Measurements from ENCODE around the gene DOCK1. TPM values are rescaled to one million over a fixed set of nuclear protein-coding genes. Genes with fewer than 3 reads are reported as not detected.

DOCK1 gene
- total RNA-seq, 1 experiment from 2014 or later: not detected

GRCh38 chr10:127338399-127339110, 433.3 kb downstream of the DOCK1 start:
- Histone ChIP-seq H3K9me2 (replicated peaks; ENCODE audit: insufficient read depth, low read length) (no peaks in the 10 kb centered on the region), H3K36me3 (ENCODE audit: insufficient read depth, low read length) (no peaks in the 10 kb centered on the region), H3K4me1 (ENCODE audit: low read length) (no peaks in the 10 kb centered on the region), H3K4me2 (ENCODE audit: low read depth, low read length, poor library complexity, severe bottlenecking) (no peak overlapping the region), H2AFZ (ENCODE audit: low read length) (no peak overlapping the region), H3K79me2 (ENCODE audit: low read length) (no peaks in the 10 kb centered on the region), H3K27ac (ENCODE audit: low read length) (no peak overlapping the region), H3K9me3 (ENCODE audit: low read length) (no peaks in the 10 kb centered on the region), H3K4me3 (ENCODE audit: low read length) (no peak overlapping the region), H3K27me3 (ENCODE audit: low read length) (no peaks in the 10 kb centered on the region), H3K9ac (ENCODE audit: low read length) (no peak overlapping the region), H4K20me1 (ENCODE audit: insufficient read depth, low read depth, low read length) (no peaks in the 10 kb centered on the region)
- no peak for DNase-seq

DNA sequence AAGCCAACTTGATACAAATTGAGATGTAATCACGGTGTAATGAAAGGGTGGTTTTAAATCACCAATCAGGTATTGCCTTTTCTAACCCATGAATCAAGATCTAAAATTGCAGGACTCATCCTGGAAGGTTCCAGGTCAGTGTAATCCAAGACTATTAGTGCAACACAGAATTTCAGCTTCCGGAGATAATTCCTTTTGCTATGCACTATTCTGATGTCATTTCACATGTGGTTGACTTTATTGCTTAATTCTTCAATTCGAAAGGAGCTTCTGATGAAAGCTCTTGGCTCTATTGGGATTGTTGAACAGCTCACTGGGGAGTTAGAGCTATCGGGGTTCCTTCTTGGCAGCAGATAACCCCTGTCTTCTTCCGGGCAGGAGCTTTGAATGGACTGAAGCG, 438.6 kb downstream of the DOCK1 start:
- H3K36me3 ChIP-seq (ENCODE audit: insufficient read depth, low read length): no peaks in the 10 kb centered on the region
- H3K4me1 ChIP-seq (ENCODE audit: low read length): no peaks in the 10 kb centered on the region
- no peaks in the 10 kb centered on the region for H3K9me3 ChIP-seq (ENCODE audit: low read length)
- H3K9me2 ChIP-seq (replicated peaks; ENCODE audit: insufficient read depth, low read length): no peaks in the 10 kb centered on the region
- no peaks in the 10 kb centered on the region for H3K79me2 ChIP-seq (ENCODE audit: low read length)
- no peaks in the 10 kb centered on the region for H4K20me1 ChIP-seq (ENCODE audit: insufficient read depth, low read depth, low read length)
- no peak overlapping the region for H2AFZ ChIP-seq (ENCODE audit: low read length)
- H3K27me3 ChIP-seq (ENCODE audit: low read length): no peaks in the 10 kb centered on the region
- H3K4me2 ChIP-seq (ENCODE audit: low read depth, low read length, poor library complexity, severe bottlenecking): no peak overlapping the region
- H3K9ac ChIP-seq (ENCODE audit: low read length): no peak overlapping the region
- no peak for DNase-seq
- no peak overlapping the region for H3K27ac ChIP-seq (ENCODE audit: low read length)
- no peak overlapping the region for H3K4me3 ChIP-seq (ENCODE audit: low read length)

DNA sequence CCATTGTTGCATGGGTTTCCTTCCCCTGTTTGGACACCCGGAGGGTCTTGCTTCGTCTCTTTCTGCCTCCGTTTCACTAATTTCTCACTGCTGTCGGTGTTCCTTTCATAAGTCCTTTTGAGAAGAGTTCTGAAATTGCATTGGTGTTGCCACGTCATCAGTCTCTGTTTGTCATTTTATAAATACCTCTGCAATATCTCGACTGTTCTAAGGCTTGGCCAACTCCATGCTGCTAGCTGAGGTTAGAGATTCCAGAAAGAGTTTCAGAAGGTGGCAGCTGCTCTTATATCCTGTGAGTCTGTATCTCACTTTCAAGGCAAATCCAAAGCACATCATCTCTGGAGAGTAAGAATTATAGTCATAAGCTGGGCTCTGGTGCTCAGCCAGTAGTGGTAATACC, 439.1 kb downstream of the DOCK1 start:
- no peaks in the 10 kb centered on the region for H3K4me1 ChIP-seq (ENCODE audit: low read length)
- no peak overlapping the region for H3K4me3 ChIP-seq (ENCODE audit: low read length)
- no peak overlapping the region for H3K9ac ChIP-seq (ENCODE audit: low read length)
- H2AFZ ChIP-seq (ENCODE audit: low read length): no peak overlapping the region
- H3K27ac ChIP-seq (ENCODE audit: low read length): no peak overlapping the region
- no peak for DNase-seq
- H3K27me3 ChIP-seq (ENCODE audit: low read length): no peaks in the 10 kb centered on the region
- H3K79me2 ChIP-seq (ENCODE audit: low read length): no peaks in the 10 kb centered on the region
- H3K36me3 ChIP-seq (ENCODE audit: insufficient read depth, low read length): no peaks in the 10 kb centered on the region
- H4K20me1 ChIP-seq (ENCODE audit: insufficient read depth, low read depth, low read length): no peaks in the 10 kb centered on the region
- no peaks in the 10 kb centered on the region for H3K9me3 ChIP-seq (ENCODE audit: low read length)
- H3K4me2 ChIP-seq (ENCODE audit: low read depth, low read length, poor library complexity, severe bottlenecking): no peak overlapping the region
- no peaks in the 10 kb centered on the region for H3K9me2 ChIP-seq (replicated peaks; ENCODE audit: insufficient read depth, low read length)

- Histone ChIP-seq H3K79me2 (ENCODE audit: low read length) (no peaks in the 10 kb centered on the region), H3K4me3 (ENCODE audit: low read length) (no peak overlapping the region), H3K9me3 (ENCODE audit: low read length) (no peaks in the 10 kb centered on the region), H3K4me2 (ENCODE audit: low read depth, low read length, poor library complexity, severe bottlenecking) (no peak overlapping the region), H3K4me1 (ENCODE audit: low read length) (no peaks in the 10 kb centered on the region), H3K36me3 (ENCODE audit: insufficient read depth, low read length) (no peaks in the 10 kb centered on the region), H2AFZ (ENCODE audit: low read length) (no peak overlapping the region), H3K27me3 (ENCODE audit: low read length) (no peaks in the 10 kb centered on the region), H4K20me1 (ENCODE audit: insufficient read depth, low read depth, low read length) (no peaks in the 10 kb centered on the region), H3K9ac (ENCODE audit: low read length) (no peak overlapping the region), H3K27ac (ENCODE audit: low read length) (no peak overlapping the region), H3K9me2 (replicated peaks; ENCODE audit: insufficient read depth, low read length) (no peaks in the 10 kb centered on the region)
- DNase-seq: no peak
Measured at GRCh38 chr10:127345231-127345965, 440.2 kb downstream of the DOCK1 start.

GRCh38 chr10:127346604-127347003, 441.4 kb downstream of the DOCK1 start:
- Histone ChIP-seq H2AFZ (ENCODE audit: low read length) (no peak overlapping the region), H4K20me1 (ENCODE audit: insufficient read depth, low read depth, low read length) (no peaks in the 10 kb centered on the region), H3K9ac (ENCODE audit: low read length) (no peak overlapping the region), H3K79me2 (ENCODE audit: low read length) (no peaks in the 10 kb centered on the region), H3K36me3 (ENCODE audit: insufficient read depth, low read length) (no peaks in the 10 kb centered on the region), H3K27ac (ENCODE audit: low read length) (no peak overlapping the region), H3K4me1 (ENCODE audit: low read length) (no peaks in the 10 kb centered on the region), H3K4me3 (ENCODE audit: low read length) (no peak overlapping the region), H3K4me2 (ENCODE audit: low read depth, low read length, poor library complexity, severe bottlenecking) (no peak overlapping the region), H3K9me2 (replicated peaks; ENCODE audit: insufficient read depth, low read length) (no peaks in the 10 kb centered on the region), H3K27me3 (ENCODE audit: low read length) (no peaks in the 10 kb centered on the region), H3K9me3 (ENCODE audit: low read length) (no peaks in the 10 kb centered on the region)
- no peak for DNase-seq

GRCh38 chr10:127347202-127347959, 442.2 kb downstream of the DOCK1 start:
- no peaks in the 10 kb centered on the region for H3K36me3 ChIP-seq (ENCODE audit: insufficient read depth, low read length)
- H3K9me2 ChIP-seq (replicated peaks; ENCODE audit: insufficient read depth, low read length): no peaks in the 10 kb centered on the region

GRCh38 chr10:127349737-127350136, 444.5 kb downstream of the DOCK1 start:
- Histone ChIP-seq H2AFZ (ENCODE audit: low read length) (no peak overlapping the region), H3K27me3 (ENCODE audit: low read length) (no peaks in the 10 kb centered on the region), H4K20me1 (ENCODE audit: insufficient read depth, low read depth, low read length) (no peaks in the 10 kb centered on the region), H3K79me2 (ENCODE audit: low read length) (no peaks in the 10 kb centered on the region), H3K9me3 (ENCODE audit: low read length) (no peaks in the 10 kb centered on the region), H3K4me1 (ENCODE audit: low read length) (no peaks in the 10 kb centered on the region), H3K4me3 (ENCODE audit: low read length) (no peak overlapping the region), H3K9ac (ENCODE audit: low read length) (no peak overlapping the region), H3K27ac (ENCODE audit: low read length) (no peak overlapping the region), H3K36me3 (ENCODE audit: insufficient read depth, low read length) (no peaks in the 10 kb centered on the region), H3K9me2 (replicated peaks; ENCODE audit: insufficient read depth, low read length) (no peaks in the 10 kb centered on the region), H3K4me2 (ENCODE audit: low read depth, low read length, poor library complexity, severe bottlenecking) (no peak overlapping the region)
- DNase-seq: no peak

More at GRCh38 chr10:127347202-127347959, 442.2 kb downstream of the DOCK1 start:
- Histone ChIP-seq H3K27me3 (ENCODE audit: low read length) (no peaks in the 10 kb centered on the region), H3K27ac (ENCODE audit: low read length) (no peak overlapping the region), H3K4me2 (ENCODE audit: low read depth, low read length, poor library complexity, severe bottlenecking) (no peak overlapping the region), H3K9me3 (ENCODE audit: low read length) (no peaks in the 10 kb centered on the region), H3K9ac (ENCODE audit: low read length) (no peak overlapping the region), H4K20me1 (ENCODE audit: insufficient read depth, low read depth, low read length) (no peaks in the 10 kb centered on the region), H3K79me2 (ENCODE audit: low read length) (no peaks in the 10 kb centered on the region), H2AFZ (ENCODE audit: low read length) (no peak overlapping the region), H3K4me3 (ENCODE audit: low read length) (no peak overlapping the region), H3K4me1 (ENCODE audit: low read length) (no peaks in the 10 kb centered on the region)
- DNase-seq: no peak

GRCh38 chr10:127351542-127351941, 446.3 kb downstream of the DOCK1 start:
- Histone ChIP-seq H3K4me1 (ENCODE audit: low read length) (no peaks in the 10 kb centered on the region), H3K27ac (ENCODE audit: low read length) (no peak overlapping the region), H2AFZ (ENCODE audit: low read length) (no peak overlapping the region), H3K9me3 (ENCODE audit: low read length) (no peaks in the 10 kb centered on the region), H4K20me1 (ENCODE audit: insufficient read depth, low read depth, low read length) (no peaks in the 10 kb centered on the region), H3K9ac (ENCODE audit: low read length) (no peak overlapping the region), H3K27me3 (ENCODE audit: low read length) (no peaks in the 10 kb centered on the region), H3K79me2 (ENCODE audit: low read length) (no peaks in the 10 kb centered on the region), H3K36me3 (ENCODE audit: insufficient read depth, low read length) (no peaks in the 10 kb centered on the region), H3K4me3 (ENCODE audit: low read length) (no peak overlapping the region), H3K4me2 (ENCODE audit: low read depth, low read length, poor library complexity, severe bottlenecking) (no peak overlapping the region), H3K9me2 (replicated peaks; ENCODE audit: insufficient read depth, low read length) (no peaks in the 10 kb centered on the region)
- DNase-seq: no peak

Measured in Karpas-422 (cell line).